ENCODE data around the gene ZFPM1. TPM values are rescaled to one million over a fixed set of nuclear protein-coding genes. Genes with fewer than 3 reads are reported as not detected.
A peak's percentile ranks its signal among the peaks of the same experiment; 100 is the strongest.

The ZFPM1 gene
- total RNA-seq, 1 donor from 2014 or later: 19.3 TPM

GRCh38 chr16:88454523-88454947 lies 1.5 kb downstream of the ZFPM1 start:
- peak overlapping the region; percentile 95 for H3K27ac Mint-ChIP-seq
- intact Hi-C loops (cut with micrococcal nuclease): loop anchor here (2.0 to 10.0 kb wide), 5 partner anchors 116 to 1060 kb away; partner anchors contain the start of genes CDH15, MAP1LC3B, MVD and PIEZO1
- H3K36me3 Mint-ChIP-seq (ENCODE audit: low read depth): no peaks in the 10 kb centered on the region
- peaks cover 6% of the 10 kb centered on the region for H3K27me3 Mint-ChIP-seq
- H3K9me3 Mint-ChIP-seq: no peaks in the 10 kb centered on the region
- DNase-seq: peak; percentile 85
- peak overlapping the region; percentile 96 for H3K4me3 Mint-ChIP-seq
- peaks cover 35% of the 10 kb centered on the region for H3K4me1 Mint-ChIP-seq

GRCh38 chr16:88455610-88456355 lies 2.7 kb downstream of the ZFPM1 start:
- H3K4me1 Mint-ChIP-seq: peaks cover 38% of the 10 kb centered on the region
- peaks cover 4% of the 10 kb centered on the region for H3K27me3 Mint-ChIP-seq
- H3K4me3 Mint-ChIP-seq: peak overlapping the region; percentile 96
- H3K36me3 Mint-ChIP-seq (ENCODE audit: low read depth): no peaks in the 10 kb centered on the region
- H3K27ac Mint-ChIP-seq: peak overlapping the region; percentile 99
- no peaks in the 10 kb centered on the region for H3K9me3 Mint-ChIP-seq
- DNase-seq: peak; percentile 89
- intact Hi-C loops (cut with micrococcal nuclease): loop anchor here (2.0 to 10.0 kb wide), 6 partner anchors 77 to 1061 kb away; partner anchors contain the start of genes MAP1LC3B, MVD, PIEZO1 and ZC3H18

- peaks cover 40% of the 10 kb centered on the region for H3K4me1 Mint-ChIP-seq
- DNase-seq: peak; percentile 76
- H3K4me3 Mint-ChIP-seq: peak overlapping the region; percentile 96
- peak overlapping the region; percentile 99 for H3K27ac Mint-ChIP-seq
- no peaks in the 10 kb centered on the region for H3K9me3 Mint-ChIP-seq
- H3K36me3 Mint-ChIP-seq (ENCODE audit: low read depth): no peaks in the 10 kb centered on the region
- no peaks in the 10 kb centered on the region for H3K27me3 Mint-ChIP-seq
- intact Hi-C loops (cut with micrococcal nuclease): loop anchor here (5.0 to 10.0 kb wide), 5 partner anchors 76 to 1062 kb away; partner anchors contain the start of genes MAP1LC3B, MVD and PIEZO1
Measured at GRCh38 chr16:88456356-88457292, 3.5 kb downstream of the ZFPM1 start.

- H3K36me3 Mint-ChIP-seq (ENCODE audit: low read depth): no peaks in the 10 kb centered on the region
- H3K27me3 Mint-ChIP-seq: no peaks in the 10 kb centered on the region
- H3K4me1 Mint-ChIP-seq: peaks cover 33% of the 10 kb centered on the region
- H3K9me3 Mint-ChIP-seq: no peaks in the 10 kb centered on the region
- no peak for DNase-seq
- no peak overlapping the region for H3K4me3 Mint-ChIP-seq
- intact Hi-C loops (cut with micrococcal nuclease): loop anchor here (5.0 to 10.0 kb wide), 5 partner anchors 74 to 1063 kb away; partner anchors contain the start of genes MAP1LC3B, MVD and PIEZO1
- peak overlapping the region; percentile 41 for H3K27ac Mint-ChIP-seq
Measured at GRCh38 chr16:88458039-88458772, 5.1 kb downstream of the ZFPM1 start.

- H3K9me3 Mint-ChIP-seq: no peaks in the 10 kb centered on the region
Measured at GRCh38 chr16:88458773-88459235, 5.7 kb downstream of the ZFPM1 start.

GRCh38 chr16:88459366-88460073 lies 6.4 kb downstream of the ZFPM1 start:
- Mint-ChIP-seq H3K36me3 (ENCODE audit: low read depth) (no peaks in the 10 kb centered on the region), H3K9me3 (no peaks in the 10 kb centered on the region), H3K4me1 (peaks cover 33% of the 10 kb centered on the region), H3K4me3 (no peak overlapping the region), H3K27ac (peak overlapping the region; percentile 62), H3K27me3 (no peaks in the 10 kb centered on the region)
- no peak for DNase-seq
- intact Hi-C loops (cut with micrococcal nuclease): loop anchor here (5.0 to 10.0 kb wide), 5 partner anchors 73 to 1065 kb away; partner anchors contain the start of genes MAP1LC3B, MVD and PIEZO1

More at GRCh38 chr16:88458773-88459235, 5.7 kb downstream of the ZFPM1 start:
- no peak for DNase-seq
- H3K4me3 Mint-ChIP-seq: no peak overlapping the region
- H3K36me3 Mint-ChIP-seq (ENCODE audit: low read depth): no peaks in the 10 kb centered on the region
- intact Hi-C loops (cut with micrococcal nuclease): loop anchor here (5.0 to 10.0 kb wide), 5 partner anchors 73 to 1064 kb away; partner anchors contain the start of genes MAP1LC3B, MVD and PIEZO1
- H3K27ac Mint-ChIP-seq: no peak overlapping the region
- H3K4me1 Mint-ChIP-seq: peaks cover 33% of the 10 kb centered on the region
- no peaks in the 10 kb centered on the region for H3K27me3 Mint-ChIP-seq

- Mint-ChIP-seq H3K9me3 (no peaks in the 10 kb centered on the region), H3K36me3 (ENCODE audit: low read depth) (no peaks in the 10 kb centered on the region), H3K4me3 (no peak overlapping the region), H3K27ac (no peak overlapping the region), H3K27me3 (no peaks in the 10 kb centered on the region), H3K4me1 (peaks cover 30% of the 10 kb centered on the region)
- intact Hi-C loops (cut with micrococcal nuclease): no loop called here
- DNase-seq: no peak
Measured at GRCh38 chr16:88460496-88461330, 7.6 kb downstream of the ZFPM1 start.

- H3K9me3 Mint-ChIP-seq: no peaks in the 10 kb centered on the region
- DNase-seq: no peak
- peaks cover 31% of the 10 kb centered on the region for H3K4me1 Mint-ChIP-seq
- no peaks in the 10 kb centered on the region for H3K27me3 Mint-ChIP-seq
- H3K27ac Mint-ChIP-seq: no peak overlapping the region
- intact Hi-C loops (cut with micrococcal nuclease): no loop called here
- H3K36me3 Mint-ChIP-seq (ENCODE audit: low read depth): no peaks in the 10 kb centered on the region
- H3K4me3 Mint-ChIP-seq: no peak overlapping the region
Measured at GRCh38 chr16:88461331-88462269, 8.5 kb downstream of the ZFPM1 start.

GRCh38 chr16:88462396-88462795 lies 9.3 kb downstream of the ZFPM1 start:
- Mint-ChIP-seq H3K4me3 (no peak overlapping the region), H3K9me3 (no peaks in the 10 kb centered on the region), H3K27me3 (no peaks in the 10 kb centered on the region), H3K27ac (no peak overlapping the region), H3K4me1 (peaks cover 24% of the 10 kb centered on the region), H3K36me3 (ENCODE audit: low read depth) (no peaks in the 10 kb centered on the region)
- intact Hi-C loops (cut with micrococcal nuclease): no loop called here
- no peak for DNase-seq

- H3K4me3 Mint-ChIP-seq: no peak overlapping the region
- intact Hi-C loops (cut with micrococcal nuclease): no loop called here
- no peak for DNase-seq
- no peaks in the 10 kb centered on the region for H3K9me3 Mint-ChIP-seq
- peaks cover 20% of the 10 kb centered on the region for H3K4me1 Mint-ChIP-seq
- H3K36me3 Mint-ChIP-seq (ENCODE audit: low read depth): no peaks in the 10 kb centered on the region
- no peak overlapping the region for H3K27ac Mint-ChIP-seq
- no peaks in the 10 kb centered on the region for H3K27me3 Mint-ChIP-seq
Measured at GRCh38 chr16:88463411-88463810, 10.3 kb downstream of the ZFPM1 start.
